PFSK-1 (cell line): ENCODE data around the gene FBN1.

Experiments used
- FOXP2 ChIP-seq: optimal IDR thresholded peaks from 2 replicates; pipeline ENCODE3; 2011; ENCODE audit warnings: borderline replicate concordance, control low read depth, inconsistent platforms; ENCODE audit not compliant: insufficient read depth; ENCODE audit errors: extremely low read length, extremely low read depth
- POLR2AphosphoS5 ChIP-seq: IDR thresholded peaks from 2 replicates; pipeline ENCODE4 v1.6.1; 2012; ENCODE audit warnings: low read depth, mild to moderate bottlenecking, control low read depth, low read length, moderate library complexity
- REST ChIP-seq, 2 experiments: IDR thresholded peaks; 2 replicates each; pipeline versions ENCODE4 v1.6.1 to v1.8.0; 2011 to 2012; ENCODE audit warnings: low read depth in 2 of 2, low read length in 2 of 2, control low read depth in 1 of 2, inconsistent platforms in 1 of 2, mild to moderate bottlenecking in 1 of 2, moderate library complexity in 1 of 2; ENCODE audit not compliant: insufficient read depth in 1 of 2
- SIN3A ChIP-seq: IDR thresholded peaks from 2 replicates; pipeline ENCODE4 v1.6.1; 2012; ENCODE audit warnings: mild to moderate bottlenecking, low read length, moderate library complexity, borderline replicate concordance; ENCODE audit not compliant: insufficient read depth
- TAF1 ChIP-seq: IDR thresholded peaks from 2 replicates; pipeline ENCODE4 v1.6.1; 2012; ENCODE audit warnings: low read length, control low read depth, borderline replicate concordance; ENCODE audit not compliant: insufficient read depth

The FBN1 gene

GRCh38 chr15:48677821-48678220, 32.3 kb upstream of the FBN1 start:
- TF ChIP-seq SIN3A: no peak

- TF ChIP-seq FOXP2: no peak
Observed at GRCh38 chr15:48675436-48675835, 29.9 kb upstream of the FBN1 start.

GRCh38 chr15:48674876-48675275, 29.4 kb upstream of the FBN1 start:
- no peak for TF ChIP-seq TAF1

- TF ChIP-seq POLR2AphosphoS5 (no peak), TAF1 (no peak), FOXP2 (no peak), SIN3A (no peak), REST (IDR thresholded peaks at IDR 0.05; ENCODE audit: insufficient read depth in 1 of 2, low read depth in 2 of 2, low read length in 2 of 2) (no peak)
Observed at GRCh38 chr15:48672206-48672605, 26.7 kb upstream of the FBN1 start.

- TF ChIP-seq SIN3A: no peak
- no peak for TF ChIP-seq FOXP2
- no peak for TF ChIP-seq REST (IDR thresholded peaks at IDR 0.05; ENCODE audit: insufficient read depth in 1 of 2, low read depth in 2 of 2, low read length in 2 of 2)
- TF ChIP-seq POLR2AphosphoS5: no peak
- no peak for TF ChIP-seq TAF1
Observed at GRCh38 chr15:48671103-48672022, 25.9 kb upstream of the FBN1 start.

- no peak for TF ChIP-seq REST (IDR thresholded peaks at IDR 0.05; ENCODE audit: insufficient read depth in 1 of 2, low read depth in 2 of 2, low read length in 2 of 2)
- no peak for TF ChIP-seq POLR2AphosphoS5
- no peak for TF ChIP-seq FOXP2
- TF ChIP-seq TAF1: no peak
- no peak for TF ChIP-seq SIN3A
Observed at GRCh38 chr15:48667701-48668100, 22.2 kb upstream of the FBN1 start.

GRCh38 chr15:48664436-48664835, 18.9 kb upstream of the FBN1 start:
- no peak for TF ChIP-seq TAF1
- TF ChIP-seq FOXP2: no peak
- no peak for TF ChIP-seq POLR2AphosphoS5
- TF ChIP-seq SIN3A: no peak
- no peak for TF ChIP-seq REST (IDR thresholded peaks at IDR 0.05; ENCODE audit: insufficient read depth in 1 of 2, low read depth in 2 of 2, low read length in 2 of 2)
